HCT116 (cell line): ENCODE results near the gene SND1. TPM values are rescaled to one million over a fixed set of nuclear protein-coding genes. Genes with fewer than 3 reads are reported as not detected.

Experiments
- ATAC-seq: fragments of 200-7000 bp; cut with Tn5 transposase; 2 replicates; pipeline ENCODE4 v1.9.1; 2020; ENCODE audit warnings: mild to moderate bottlenecking, moderate library complexity
- BruUV-seq: library from RNA; stranded (reverse); fragments of 400-500 nt; replicated peaks from 2 replicates; lab custom pipeline; 2021; lab: Mats Ljungman, UMichigan
- CTCF ChIA-PET: fragments of 300-600 bp; sonication (Branson Sonifier 250); formaldehyde crosslinking; loops from one replicate; lab custom pipeline; 2021; ENCODE audit warnings: antibody characterized with exemption; lab: Charles Lee
- POLR2A ChIA-PET: fragments of 300-600, 350-600 bp; sonication (Branson Sonifier 250); formaldehyde crosslinking; loops from one replicate; lab custom pipeline; 2021; ENCODE audit warnings: antibody characterized with exemption; lab: Charles Lee
- RAD21 ChIA-PET, 2 experiments: fragments of 300-600 bp; sonication (Branson Sonifier 250); formaldehyde crosslinking; loops; one replicate each; lab custom pipeline; 2023; ENCODE audit warnings: low total read pairs in 2 of 2; ENCODE audit not compliant: uncharacterized antibody in 2 of 2, unreplicated experiment in 2 of 2, low non-redundant PET in 1 of 2; lab: Charles Lee
- DNase-seq: peaks from one replicate; pipeline ENCODE4 v3.0.0-alpha.2; 2010; ENCODE audit warnings: low read depth, low spot score
- H2AFZ ChIP-seq: fragments of 200-600 bp; shearing (Covaris generic), sonication (generic); 2 replicates; pipeline ENCODE4 v1.6.1; 2017; ENCODE audit warnings: low read depth, mixed run types, mixed read lengths, antibody characterized with exemption, low read length; ENCODE audit not compliant: poor library complexity, severe bottlenecking
- H3K27ac ChIP-seq: 2 replicates; pipeline ENCODE4 v1.5.1; 2012; ENCODE audit warnings: low read depth, low read length
- H3K27me3 ChIP-seq: fragments of 200-600 bp; sonication (generic); 2 replicates; pipeline ENCODE4 v1.6.1; 2016; ENCODE audit warnings: mixed run types, low read length, mixed read lengths; ENCODE audit not compliant: insufficient read depth
- H3K36me3 ChIP-seq, 2 experiments: fragments of 200-500 bp in 1 of 2; fragments of 200-600 bp in 1 of 2; sonication (Bioruptor generic) in 1 of 2; sonication (generic) in 1 of 2; 2 replicates each; pipeline versions ENCODE4 v1.5.1 to v1.6.1; 2014 to 2016; ENCODE audit warnings: low read length in 2 of 2, inconsistent platforms in 1 of 2, mixed read lengths in 1 of 2, mixed run types in 1 of 2; ENCODE audit not compliant: insufficient read depth in 2 of 2, control insufficient read depth in 1 of 2
- H3K4me1 ChIP-seq, 2 experiments: fragments of 200-600 bp in 1 of 2; sonication (generic) in 1 of 2; 2 replicates each; pipeline versions ENCODE4 v1.5.1 to v1.6.1; 2012 to 2017; ENCODE audit warnings: low read length in 2 of 2, inconsistent platforms in 1 of 2, mild to moderate bottlenecking in 1 of 2, mixed read lengths in 1 of 2, mixed run types in 1 of 2, moderate library complexity in 1 of 2; ENCODE audit not compliant: insufficient read depth in 2 of 2, control insufficient read depth in 1 of 2
- H3K4me2 ChIP-seq: fragments of 200-600 bp; sonication (generic); 2 replicates; pipeline ENCODE4 v1.6.1; 2017; ENCODE audit warnings: mixed run types, low read length, mixed read lengths
- H3K4me3 ChIP-seq, 2 experiments: fragments of 200-600 bp in 1 of 2; sonication (generic) in 1 of 2; replicated peaks in 1 of 2; 2 replicates each; pipeline ENCODE4 v1.5.1; 2011 to 2016; ENCODE audit warnings: low read length in 2 of 2, control low read depth in 1 of 2, low read depth in 1 of 2, mild to moderate bottlenecking in 1 of 2, mixed read lengths in 1 of 2, mixed run types in 1 of 2
- H3K79me2 ChIP-seq: fragments of 200-600 bp; sonication (generic); 2 replicates; pipeline ENCODE4 v1.6.1; 2017; ENCODE audit warnings: mild to moderate bottlenecking, mixed run types, low read length, moderate library complexity, mixed read lengths; ENCODE audit not compliant: insufficient read depth
- H3K9ac ChIP-seq: fragments of 200-600 bp; sonication (generic); 2 replicates; pipeline ENCODE4 v1.6.1; 2016; ENCODE audit warnings: low read length, mixed read lengths
- H3K9me2 ChIP-seq: fragments of 200-600 bp; sonication (generic), shearing (Covaris generic); 2 replicates; pipeline ENCODE4 v1.6.1; 2017; ENCODE audit warnings: mixed run types, mild to moderate bottlenecking, moderate library complexity; ENCODE audit not compliant: insufficient read depth
- H3K9me3 ChIP-seq, 2 experiments: fragments of 200-500 bp in 1 of 2; fragments of 200-600 bp in 1 of 2; sonication (Bioruptor generic) in 1 of 2; sonication (generic) in 1 of 2; 2 replicates each; pipeline ENCODE4 v1.6.1; 2014 to 2017; ENCODE audit warnings: low read length in 2 of 2, mixed read lengths in 2 of 2, inconsistent platforms in 1 of 2, low read depth in 1 of 2, mild to moderate bottlenecking in 1 of 2, mixed run types in 1 of 2, moderate library complexity in 1 of 2; ENCODE audit not compliant: control insufficient read depth in 1 of 2, insufficient read depth in 1 of 2
- H4K20me1 ChIP-seq: fragments of 200-600 bp; sonication (generic), shearing (Covaris generic); 2 replicates; pipeline ENCODE4 v1.6.1; 2017; ENCODE audit warnings: mixed run types, mild to moderate bottlenecking, moderate library complexity; ENCODE audit not compliant: insufficient read depth
- JUND ChIP-seq: IDR thresholded peaks from 2 replicates; pipeline ENCODE4 v1.6.1; 2012
- POLR2AphosphoS5 ChIP-seq: IDR thresholded peaks from 2 replicates; pipeline ENCODE4 v1.6.1; 2011; ENCODE audit warnings: mild to moderate bottlenecking, low read depth, low read length, moderate library complexity
- SP1 ChIP-seq: IDR thresholded peaks from 2 replicates; pipeline ENCODE4 v1.6.1; 2012; ENCODE audit warnings: low read depth
- SRF ChIP-seq: IDR thresholded peaks from 2 replicates; pipeline ENCODE4 v1.6.1; 2012; ENCODE audit warnings: low read depth
- ZFX ChIP-seq: fragments of 450-650 bp; IDR thresholded peaks from 2 replicates; pipeline ENCODE4 v1.6.1; 2017
- intact Hi-C: fragments of 100-400 bp; cut with micrococcal nuclease; formaldehyde crosslinking; loops from 2 replicates; pipeline ENCODE4 v1.10.0; 2022
- total RNA-seq: library from RNA; stranded (reverse); gene quantifications from one replicate; pipeline ENCODE4 v1.2.1, GENCODE V29; 2021; ENCODE audit not compliant: unreplicated experiment
- TF ChIP-seq, protein P1 (sequence below), 3 experiments: fragments of 200-600 bp in 1 of 3; sonication (generic) in 1 of 3; IDR thresholded peaks in 2 of 3; conservative IDR thresholded peaks in 1 of 3; 2 replicates each; pipeline ENCODE4 v1.5.1; 2012 to 2017; ENCODE audit warnings: low read depth in 2 of 3, low read length in 2 of 3, antibody characterized with exemption in 1 of 3, borderline replicate concordance in 1 of 3, control low read depth in 1 of 3, mild to moderate bottlenecking in 1 of 3, mixed read lengths in 1 of 3, mixed run types in 1 of 3, moderate library complexity in 1 of 3; ENCODE audit not compliant: insufficient read depth in 1 of 3
- TF ChIP-seq, protein P2 (sequence below): IDR thresholded peaks from 2 replicates; pipeline ENCODE4 v1.6.1; 2012

The SND1 gene
- total RNA-seq, 1 experiment from 2014 or later: 169 TPM

DNA sequence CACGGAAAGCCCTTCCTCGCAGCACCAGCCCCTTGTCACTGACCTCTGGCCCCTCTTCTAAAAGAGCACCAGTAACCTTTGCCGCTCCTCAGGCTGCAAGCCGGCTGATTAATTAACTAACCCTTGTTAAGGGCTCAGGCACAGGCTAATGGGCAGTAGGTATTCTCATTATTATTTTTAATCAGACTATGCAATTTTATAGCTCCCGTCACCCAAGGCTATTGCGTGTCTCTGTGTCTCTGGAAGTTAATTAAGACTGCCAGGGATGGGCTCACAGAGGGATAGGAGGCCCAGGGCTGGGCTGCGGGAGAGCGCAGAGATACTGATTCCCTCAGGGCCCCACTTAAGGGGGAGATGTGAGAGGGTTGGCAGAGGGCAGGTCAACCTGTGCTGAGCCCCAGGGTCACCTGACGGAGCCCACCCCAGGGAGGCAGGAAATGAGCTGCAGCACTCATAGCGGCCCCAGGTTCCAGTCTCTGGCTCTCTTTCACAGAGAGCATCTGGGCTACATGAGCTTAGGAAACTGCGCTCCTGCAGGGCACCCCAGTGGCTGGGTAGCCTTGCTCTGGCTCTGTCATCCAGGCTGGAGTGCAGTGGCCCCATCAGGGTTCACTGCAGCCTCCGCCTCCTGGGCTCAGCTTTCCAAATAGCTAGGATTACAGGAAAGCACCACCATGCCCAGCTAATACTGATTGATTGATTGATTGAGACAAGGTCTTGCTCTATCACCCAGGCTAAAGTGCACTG is 471.5 kb downstream of the SND1 start (continued):
- TF ChIP-seq, protein P1, sequence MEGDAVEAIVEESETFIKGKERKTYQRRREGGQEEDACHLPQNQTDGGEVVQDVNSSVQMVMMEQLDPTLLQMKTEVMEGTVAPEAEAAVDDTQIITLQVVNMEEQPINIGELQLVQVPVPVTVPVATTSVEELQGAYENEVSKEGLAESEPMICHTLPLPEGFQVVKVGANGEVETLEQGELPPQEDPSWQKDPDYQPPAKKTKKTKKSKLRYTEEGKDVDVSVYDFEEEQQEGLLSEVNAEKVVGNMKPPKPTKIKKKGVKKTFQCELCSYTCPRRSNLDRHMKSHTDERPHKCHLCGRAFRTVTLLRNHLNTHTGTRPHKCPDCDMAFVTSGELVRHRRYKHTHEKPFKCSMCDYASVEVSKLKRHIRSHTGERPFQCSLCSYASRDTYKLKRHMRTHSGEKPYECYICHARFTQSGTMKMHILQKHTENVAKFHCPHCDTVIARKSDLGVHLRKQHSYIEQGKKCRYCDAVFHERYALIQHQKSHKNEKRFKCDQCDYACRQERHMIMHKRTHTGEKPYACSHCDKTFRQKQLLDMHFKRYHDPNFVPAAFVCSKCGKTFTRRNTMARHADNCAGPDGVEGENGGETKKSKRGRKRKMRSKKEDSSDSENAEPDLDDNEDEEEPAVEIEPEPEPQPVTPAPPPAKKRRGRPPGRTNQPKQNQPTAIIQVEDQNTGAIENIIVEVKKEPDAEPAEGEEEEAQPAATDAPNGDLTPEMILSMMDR (IDR thresholded peaks at IDR 0.05 in 2 of 3, conservative IDR thresholded peaks at IDR 0.05 in 1 of 3; ENCODE audit: borderline replicate concordance in 1 of 3, insufficient read depth in 1 of 3, low read depth in 2 of 3, low read length in 2 of 3): no peak
- no peak for TF ChIP-seq SP1

DNA sequence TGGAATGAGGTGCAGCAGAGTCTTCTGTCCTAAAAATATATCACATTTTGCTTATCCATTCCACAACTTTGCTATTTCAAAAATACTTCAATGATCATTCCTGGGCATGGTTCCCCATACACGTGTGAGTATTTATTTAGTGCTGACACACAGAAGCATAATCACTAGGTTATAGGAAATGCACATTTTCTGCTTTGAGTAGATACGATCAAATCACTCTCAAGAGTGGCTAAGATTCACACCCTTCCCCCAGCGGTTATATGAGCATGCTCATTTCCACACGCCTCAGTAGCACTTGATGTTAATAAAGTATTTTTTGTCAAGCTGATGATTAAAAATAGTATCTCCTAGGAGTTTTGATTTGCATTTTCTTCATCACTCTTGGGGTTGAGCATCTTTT is 472.8 kb downstream of the SND1 start:
- no peak for ATAC-seq
- ChIA-PET CTCF (no interaction called here), POLR2A (no interaction called here), RAD21 (no interaction called here)
- Histone ChIP-seq H3K4me3 (no peak overlapping the region), H3K9ac (no peak overlapping the region), H3K4me1 (no peaks in the 10 kb centered on the region), H3K9me3 (no peaks in the 10 kb centered on the region), H3K79me2 (no peaks in the 10 kb centered on the region), H3K27me3 (0 out of 2 replicates have a peak, but pooled peaks cover 3% of the 10 kb centered on the region), H3K9me2 (no peaks in the 10 kb centered on the region), H3K36me3 (no peaks in the 10 kb centered on the region), H2AFZ (no peak overlapping the region), H3K27ac (no peak overlapping the region), H3K4me2 (no peak overlapping the region), H4K20me1 (no peaks in the 10 kb centered on the region)
- TF ChIP-seq, protein P1 (IDR thresholded peaks at IDR 0.05 in 2 of 3, conservative IDR thresholded peaks at IDR 0.05 in 1 of 3; ENCODE audit: borderline replicate concordance in 1 of 3, insufficient read depth in 1 of 3, low read depth in 2 of 3, low read length in 2 of 3): no peak
- TF ChIP-seq POLR2AphosphoS5: no peak
- TF ChIP-seq, protein P2, sequence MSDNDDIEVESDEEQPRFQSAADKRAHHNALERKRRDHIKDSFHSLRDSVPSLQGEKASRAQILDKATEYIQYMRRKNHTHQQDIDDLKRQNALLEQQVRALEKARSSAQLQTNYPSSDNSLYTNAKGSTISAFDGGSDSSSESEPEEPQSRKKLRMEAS: no peak
- no peak for TF ChIP-seq JUND
- TF ChIP-seq ZFX: no peak
- no peak for TF ChIP-seq SRF
- intact Hi-C loops: no loop called here
- DNase-seq: no peak
- no TSS peak for BruUV-seq
